OCI-LY7 (cell line): ENCODE measurements around the gene TAP1.

Source experiments
- EZH2phosphoT487 ChIP-seq: fragments of 200-600 bp; sonication (generic); IDR thresholded peaks from 2 replicates; pipeline ENCODE4 v1.6.1; 2018; ENCODE audit warnings: low read depth, borderline replicate concordance, mild to moderate bottlenecking, mixed run types, antibody characterized with exemption, low read length, moderate library complexity, mixed read lengths
- TF ChIP-seq, protein P1 (sequence below): fragments of 200-600 bp; sonication (generic); conservative IDR thresholded peaks from 2 replicates; pipeline ENCODE4 v1.5.1; 2014; ENCODE audit warnings: mild to moderate bottlenecking, antibody characterized with exemption, low read length, moderate library complexity, mixed read lengths

DNA sequence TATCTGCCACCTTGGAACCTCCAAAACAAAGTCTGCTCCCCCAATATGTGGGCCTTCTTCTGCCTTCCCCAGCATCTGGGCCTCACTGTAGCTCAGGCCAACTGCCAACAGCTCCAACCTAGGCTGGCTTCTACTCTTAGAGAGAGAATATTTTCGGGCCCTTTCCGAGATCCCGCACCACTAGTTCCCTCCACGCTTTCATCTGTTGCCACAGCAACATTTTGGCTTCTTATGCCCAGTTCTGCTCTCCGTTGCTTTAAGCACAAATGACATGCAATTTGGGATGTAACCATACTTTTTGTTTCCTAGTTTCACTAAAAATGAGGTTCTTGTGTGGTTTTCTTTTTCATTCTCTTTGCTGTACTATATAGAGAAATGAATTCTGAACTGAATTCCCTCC is 34.1 kb upstream of the TAP1 start:
- TF ChIP-seq, protein P1, sequence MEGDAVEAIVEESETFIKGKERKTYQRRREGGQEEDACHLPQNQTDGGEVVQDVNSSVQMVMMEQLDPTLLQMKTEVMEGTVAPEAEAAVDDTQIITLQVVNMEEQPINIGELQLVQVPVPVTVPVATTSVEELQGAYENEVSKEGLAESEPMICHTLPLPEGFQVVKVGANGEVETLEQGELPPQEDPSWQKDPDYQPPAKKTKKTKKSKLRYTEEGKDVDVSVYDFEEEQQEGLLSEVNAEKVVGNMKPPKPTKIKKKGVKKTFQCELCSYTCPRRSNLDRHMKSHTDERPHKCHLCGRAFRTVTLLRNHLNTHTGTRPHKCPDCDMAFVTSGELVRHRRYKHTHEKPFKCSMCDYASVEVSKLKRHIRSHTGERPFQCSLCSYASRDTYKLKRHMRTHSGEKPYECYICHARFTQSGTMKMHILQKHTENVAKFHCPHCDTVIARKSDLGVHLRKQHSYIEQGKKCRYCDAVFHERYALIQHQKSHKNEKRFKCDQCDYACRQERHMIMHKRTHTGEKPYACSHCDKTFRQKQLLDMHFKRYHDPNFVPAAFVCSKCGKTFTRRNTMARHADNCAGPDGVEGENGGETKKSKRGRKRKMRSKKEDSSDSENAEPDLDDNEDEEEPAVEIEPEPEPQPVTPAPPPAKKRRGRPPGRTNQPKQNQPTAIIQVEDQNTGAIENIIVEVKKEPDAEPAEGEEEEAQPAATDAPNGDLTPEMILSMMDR: no peak
- TF ChIP-seq EZH2phosphoT487: no peak
